Measurements from ENCODE around the gene ANAPC4.
"Not testable (repeated sequence)": the region's sequence is repeated elsewhere in the genome, so short reads cannot be mapped to it uniquely, and the experiment has no call there.

The ANAPC4 gene

GRCh38 chr4:25370242-25370641 lies 6.8 kb upstream of the ANAPC4 start:
- in situ Hi-C loops (cut with MboI; ENCODE audit: low pct_unique_long_range_greater_than_20kb, low sequenced_read_pairs) = no loop called here
- DNase-seq = no peak

GRCh38 chr4:25372549-25372948 lies 4.5 kb upstream of the ANAPC4 start:
- DNase-seq; in situ Hi-C loops (cut with MboI; ENCODE audit: low pct_unique_long_range_greater_than_20kb, low sequenced_read_pairs): not testable (repeated sequence)

- in situ Hi-C loops (cut with MboI; ENCODE audit: low pct_unique_long_range_greater_than_20kb, low sequenced_read_pairs) = no loop called here
Observed at GRCh38 chr4:25377572-25378436, 741 bp downstream of the ANAPC4 start.

GRCh38 chr4:25378437-25378743 lies 1.3 kb downstream of the ANAPC4 start:
- no peak for DNase-seq
- in situ Hi-C loops (cut with MboI; ENCODE audit: low pct_unique_long_range_greater_than_20kb, low sequenced_read_pairs) = no loop called here

More at GRCh38 chr4:25377572-25378436, 741 bp downstream of the ANAPC4 start:
- DNase-seq = peak; percentile 37

GRCh38 chr4:25379591-25379990 lies 2.5 kb downstream of the ANAPC4 start:
- in situ Hi-C loops (cut with MboI; ENCODE audit: low pct_unique_long_range_greater_than_20kb, low sequenced_read_pairs) = no loop called here

GRCh38 chr4:25383647-25384046 lies 6.6 kb downstream of the ANAPC4 start:
- DNase-seq = no peak
- in situ Hi-C loops (cut with MboI; ENCODE audit: low pct_unique_long_range_greater_than_20kb, low sequenced_read_pairs) = no loop called here

More at GRCh38 chr4:25379591-25379990, 2.5 kb downstream of the ANAPC4 start:
- no peak for DNase-seq

GRCh38 chr4:25386926-25387325 lies 9.9 kb downstream of the ANAPC4 start:
- DNase-seq = no peak
- in situ Hi-C loops (cut with MboI; ENCODE audit: low pct_unique_long_range_greater_than_20kb, low sequenced_read_pairs) = no loop called here

- in situ Hi-C loops (cut with MboI; ENCODE audit: low pct_unique_long_range_greater_than_20kb, low sequenced_read_pairs) = no loop called here
- no peak for DNase-seq
Observed at GRCh38 chr4:25397305-25397704, 20.2 kb downstream of the ANAPC4 start.

- DNase-seq = no peak
- in situ Hi-C loops (cut with MboI; ENCODE audit: low pct_unique_long_range_greater_than_20kb, low sequenced_read_pairs) = no loop called here
Observed at GRCh38 chr4:25399510-25399909, 22.4 kb downstream of the ANAPC4 start.

- in situ Hi-C loops (cut with MboI; ENCODE audit: low pct_unique_long_range_greater_than_20kb, low sequenced_read_pairs) = no loop called here
- no peak for DNase-seq
Observed at GRCh38 chr4:25401066-25401465, 24.0 kb downstream of the ANAPC4 start.

- DNase-seq = no peak
- in situ Hi-C loops (cut with MboI; ENCODE audit: low pct_unique_long_range_greater_than_20kb, low sequenced_read_pairs) = no loop called here
Observed at GRCh38 chr4:25402521-25402920, 25.5 kb downstream of the ANAPC4 start.

GRCh38 chr4:25403699-25404098 lies 26.6 kb downstream of the ANAPC4 start:
- DNase-seq = no peak
- in situ Hi-C loops (cut with MboI; ENCODE audit: low pct_unique_long_range_greater_than_20kb, low sequenced_read_pairs) = no loop called here

GRCh38 chr4:25405453-25405852 lies 28.4 kb downstream of the ANAPC4 start:
- no peak for DNase-seq
- in situ Hi-C loops (cut with MboI; ENCODE audit: low pct_unique_long_range_greater_than_20kb, low sequenced_read_pairs) = no loop called here

GRCh38 chr4:25406081-25406692 lies 29.1 kb downstream of the ANAPC4 start:
- in situ Hi-C loops (cut with MboI; ENCODE audit: low pct_unique_long_range_greater_than_20kb, low sequenced_read_pairs) = no loop called here
- DNase-seq = no peak

GRCh38 chr4:25410820-25411529 lies 33.9 kb downstream of the ANAPC4 start:
- DNase-seq = no peak
- in situ Hi-C loops (cut with MboI; ENCODE audit: low pct_unique_long_range_greater_than_20kb, low sequenced_read_pairs) = no loop called here

- DNase-seq = no peak
- in situ Hi-C loops (cut with MboI; ENCODE audit: low pct_unique_long_range_greater_than_20kb, low sequenced_read_pairs) = no loop called here
Observed at GRCh38 chr4:25413261-25413660, 36.2 kb downstream of the ANAPC4 start.

GRCh38 chr4:25417014-25417413 lies 40.0 kb downstream of the ANAPC4 start:
- DNase-seq = no peak
- in situ Hi-C loops (cut with MboI; ENCODE audit: low pct_unique_long_range_greater_than_20kb, low sequenced_read_pairs) = no loop called here

- in situ Hi-C loops (cut with MboI; ENCODE audit: low pct_unique_long_range_greater_than_20kb, low sequenced_read_pairs) = no loop called here
- DNase-seq = no peak
Observed at GRCh38 chr4:25420931-25421330, 43.9 kb downstream of the ANAPC4 start.

- DNase-seq = peak; percentile 25
- in situ Hi-C loops (cut with MboI; ENCODE audit: low pct_unique_long_range_greater_than_20kb, low sequenced_read_pairs) = no loop called here
Observed at GRCh38 chr4:25421816-25422525, 44.9 kb downstream of the ANAPC4 start.

GRCh38 chr4:25423548-25423947 lies 46.5 kb downstream of the ANAPC4 start:
- in situ Hi-C loops (cut with MboI; ENCODE audit: low pct_unique_long_range_greater_than_20kb, low sequenced_read_pairs) = no loop called here
- DNase-seq = no peak
